Stimulated activated CD4-positive, alpha-beta T cell treated with anti-CD3 and anti-CD28 coated beads, Interleukin-12 subunit alpha, Interleukin-12 subunit beta, amount 100 ng/mL, for 48 hours (primary cell): ENCODE data around the gene TMEM123.
A peak's percentile ranks its signal among the peaks of the same experiment; 100 is the strongest.

Experiments used
- DNase-seq, 3 donors: peaks; one replicate each; pipeline ENCODE4 v3.0.0-alpha.2; 2020; ENCODE audit warnings: low read depth in 2 of 3, low spot score in 1 of 3

Gene TMEM123

GRCh38 chr11:102452461-102453301, at the start of gene TMEM123:
TMEM123 (minus strand) TSS chr11:102452765; CDS start chr11:102452623, 142 bp downstream.
- peak; percentile 79 to 87 (median 83) for DNase-seq

- DNase-seq = no peak
Measured at GRCh38 chr11:102500829-102501228, 48.3 kb upstream of the TMEM123 start.

DNA sequence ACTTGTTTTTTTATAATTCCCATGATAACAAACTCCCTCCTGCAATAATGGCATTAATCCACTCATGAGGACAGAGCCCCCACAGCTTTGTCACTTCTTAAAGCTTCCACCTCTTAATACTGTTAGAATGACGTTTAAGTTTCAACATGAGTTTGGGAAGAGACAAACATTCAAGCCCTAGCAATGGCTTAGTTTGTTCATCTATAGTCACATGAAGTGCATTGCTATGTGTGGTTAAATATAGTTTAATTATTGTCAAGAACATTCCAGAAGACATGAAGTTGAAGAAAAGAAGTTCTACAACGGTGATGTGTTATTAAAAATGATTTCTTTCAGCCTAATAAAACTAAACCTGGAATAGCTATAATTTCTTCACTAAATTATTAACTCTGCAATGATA, 47.4 kb upstream of the TMEM123 start:
- no peak for DNase-seq

DNA sequence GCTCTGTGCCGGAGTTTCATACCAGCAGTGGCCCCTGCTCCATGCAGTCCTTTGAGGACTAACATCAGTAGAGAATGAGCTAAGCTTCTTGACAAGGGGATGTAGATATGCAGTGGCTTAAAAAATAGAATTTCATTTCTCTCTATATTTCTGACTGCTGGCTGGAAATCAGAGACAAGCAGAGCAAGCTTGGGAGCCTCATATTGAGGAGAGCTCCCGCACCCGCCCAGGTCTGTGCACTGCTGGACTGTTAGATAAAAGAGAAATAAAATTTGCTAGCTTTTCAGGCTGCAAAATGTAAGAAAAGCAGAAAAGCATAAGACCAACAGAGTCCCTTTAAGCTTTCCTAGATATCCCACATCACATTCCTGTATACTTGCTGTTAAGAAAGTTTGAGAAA, 46.6 kb upstream of the TMEM123 start:
- DNase-seq = no peak

GRCh38 chr11:102497061-102497460, 44.5 kb upstream of the TMEM123 start:
- no peak for DNase-seq

DNA sequence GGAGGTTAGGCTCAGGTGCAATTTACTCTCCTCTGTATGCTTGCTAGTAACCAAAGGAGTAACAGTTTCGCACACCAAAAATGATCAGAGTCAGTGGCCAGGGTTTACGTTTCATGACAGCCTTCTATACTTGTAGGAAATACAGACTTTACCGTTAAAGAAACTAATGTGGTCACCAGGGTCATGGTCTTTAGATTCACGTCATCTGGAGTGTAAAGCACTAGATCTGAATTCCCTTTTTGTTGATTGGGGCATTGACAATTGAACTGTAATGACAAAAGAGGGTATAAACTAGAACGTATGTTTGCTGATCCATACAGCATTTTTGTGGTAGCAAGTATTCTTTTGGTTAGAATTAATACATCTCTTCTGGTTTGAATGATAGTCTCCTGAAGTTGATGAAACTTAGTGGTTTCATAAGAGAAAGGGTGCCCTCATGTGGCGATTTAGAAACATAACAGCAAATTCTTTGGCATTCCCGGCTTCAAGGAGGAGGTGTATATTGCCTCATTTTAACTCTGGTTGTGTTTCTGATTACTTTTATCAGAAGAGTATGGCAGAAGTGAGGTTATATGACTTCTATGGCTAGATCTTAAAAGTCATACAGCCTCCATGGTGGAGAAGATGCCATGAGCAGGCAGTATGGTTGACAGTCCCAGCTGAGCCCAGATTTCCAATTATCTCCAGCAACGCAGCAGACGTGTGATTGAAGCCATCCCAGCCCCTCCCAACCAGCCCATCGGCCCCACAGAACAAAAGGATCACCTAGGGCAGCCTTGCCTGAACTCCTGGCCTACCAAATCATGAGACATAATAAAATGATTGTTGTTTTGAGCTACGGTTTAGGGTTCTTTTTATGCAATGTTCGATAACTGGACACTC, 42.8 kb upstream of the TMEM123 start:
- DNase-seq = peak in 1 of 3 donors; percentile 57

DNA sequence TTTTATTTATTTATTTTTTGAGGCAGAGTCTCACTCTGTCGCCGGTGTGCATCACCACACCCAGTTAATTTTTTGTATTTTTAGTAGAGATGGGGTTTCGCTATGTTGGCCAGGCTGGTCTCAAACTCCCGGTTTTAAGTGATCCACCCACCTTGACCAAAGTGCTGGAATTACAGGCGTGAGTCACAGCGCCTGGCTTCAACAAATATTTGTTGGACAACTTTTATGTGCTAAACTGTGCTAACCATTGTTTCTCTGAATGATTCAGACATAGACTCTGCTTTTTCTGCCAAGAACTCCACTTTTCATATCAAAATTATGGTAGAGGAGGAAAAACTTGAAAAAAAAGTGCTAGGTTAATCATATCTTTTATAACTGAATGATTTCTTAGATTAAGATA, 41.7 kb upstream of the TMEM123 start:
- no peak for DNase-seq

GRCh38 chr11:102493524-102493923, 41.0 kb upstream of the TMEM123 start:
- no peak for DNase-seq

GRCh38 chr11:102491969-102492368, 39.4 kb upstream of the TMEM123 start:
- DNase-seq = no peak

- no peak for DNase-seq
Measured at GRCh38 chr11:102489186-102490145, 36.9 kb upstream of the TMEM123 start.

- DNase-seq = no peak
Measured at GRCh38 chr11:102488208-102488607, 35.6 kb upstream of the TMEM123 start.

- no peak for DNase-seq
Measured at GRCh38 chr11:102487214-102487613, 34.6 kb upstream of the TMEM123 start.

GRCh38 chr11:102486584-102486983, 34.0 kb upstream of the TMEM123 start:
- no peak for DNase-seq

DNA sequence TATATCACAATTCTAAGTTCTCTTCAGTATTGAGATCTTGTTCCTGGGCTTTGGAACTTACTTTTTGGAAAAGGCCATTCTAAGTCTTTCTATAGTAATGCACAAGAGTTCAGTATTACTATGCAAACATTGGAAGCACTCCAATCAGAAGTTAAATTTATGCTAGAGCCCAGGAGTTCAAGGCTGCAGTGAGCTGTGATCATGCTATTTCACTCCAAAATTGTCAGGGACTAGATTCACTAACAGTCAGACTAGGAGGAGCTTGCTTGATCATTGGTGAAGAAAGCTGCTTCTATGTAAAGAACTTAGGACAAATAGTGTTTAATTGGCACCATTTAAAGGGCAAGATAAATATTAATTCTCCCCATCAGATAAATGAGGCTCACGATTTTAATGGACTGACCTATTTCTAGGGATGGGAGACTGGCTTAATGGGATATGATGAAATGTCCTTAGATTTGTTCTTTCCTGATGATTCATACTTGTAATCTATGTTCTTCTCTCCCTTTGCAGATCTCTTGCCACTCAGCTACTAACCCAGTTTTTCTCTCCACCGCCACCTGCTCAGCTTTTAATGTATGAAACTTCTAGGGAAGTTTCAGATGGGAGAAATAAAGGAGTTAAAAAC, 32.6 kb upstream of the TMEM123 start:
- no peak for DNase-seq

DNA sequence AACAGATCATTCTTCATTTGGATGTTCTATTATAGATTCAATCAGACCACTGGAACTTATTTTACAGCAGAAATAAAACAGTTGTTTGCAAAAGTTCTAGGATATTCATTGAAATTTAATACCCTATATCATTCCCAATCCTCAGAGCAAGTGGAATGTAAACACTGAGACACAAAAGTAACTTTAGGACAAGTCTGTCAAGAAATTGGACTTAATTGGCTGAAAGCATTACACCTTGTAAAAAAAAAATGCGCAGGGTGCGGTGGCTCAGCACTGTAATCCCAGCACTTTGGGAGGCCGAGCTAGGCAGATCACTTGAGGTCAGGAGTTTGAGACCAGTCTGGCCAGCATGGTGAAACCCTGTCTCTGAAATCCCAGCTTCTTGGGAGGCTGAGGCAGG, 29.9 kb upstream of the TMEM123 start:
- DNase-seq = no peak

GRCh38 chr11:102479733-102480132, 27.2 kb upstream of the TMEM123 start:
- DNase-seq = no peak

DNA sequence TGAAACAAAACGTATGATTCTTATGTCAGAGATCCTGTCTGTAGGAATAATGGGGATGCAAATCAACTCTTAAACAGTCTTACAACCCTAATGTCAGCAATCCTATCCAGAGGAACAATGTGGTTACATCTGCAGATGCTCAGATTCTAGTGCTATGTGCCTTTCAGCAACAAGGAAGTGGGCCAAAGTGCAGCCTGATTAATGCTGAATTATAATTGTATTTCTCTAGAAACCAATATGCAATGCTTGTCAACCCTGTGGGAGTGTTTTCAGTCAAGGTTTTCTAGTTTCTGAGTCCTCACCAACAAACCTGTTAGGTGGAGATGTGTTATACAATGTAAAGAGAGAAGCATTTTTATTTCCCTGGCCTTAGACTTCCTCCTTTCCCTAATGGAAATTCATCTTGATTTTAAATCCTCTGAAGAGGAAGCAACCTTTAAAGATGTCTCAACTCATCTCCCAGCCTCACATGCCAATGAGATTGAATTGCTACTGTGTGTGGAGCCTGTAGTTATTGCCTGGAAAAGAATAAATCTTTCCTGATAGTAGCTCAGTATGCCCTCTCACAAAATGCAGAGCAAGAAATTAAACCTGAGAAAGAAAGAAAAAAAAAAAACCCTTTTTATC, 26.2 kb upstream of the TMEM123 start:
- no peak for DNase-seq

- DNase-seq = peak in 1 of 3 donors; percentile 21
Measured at GRCh38 chr11:102476812-102477211, 24.2 kb upstream of the TMEM123 start.

GRCh38 chr11:102476069-102476468, 23.5 kb upstream of the TMEM123 start:
- DNase-seq = no peak

- DNase-seq = no peak
Measured at GRCh38 chr11:102473543-102473942, 21.0 kb upstream of the TMEM123 start.
